PC-9 (cell line): ENCODE results near the gene TAF3.

Source experiments
- EZH2 ChIP-seq: fragments of 200-600 bp; sonication (generic); IDR thresholded peaks from 2 replicates; pipeline ENCODE4 v1.8.0; 2017; ENCODE audit warnings: antibody characterized with exemption, low read depth
- TF ChIP-seq, protein P1 (sequence below): fragments of 200-600 bp; sonication (generic); conservative IDR thresholded peaks from 2 replicates; pipeline ENCODE4 v1.6.1; 2017; ENCODE audit warnings: mixed run types, antibody characterized with exemption, mild to moderate bottlenecking, moderate library complexity

- TF ChIP-seq, protein P1, sequence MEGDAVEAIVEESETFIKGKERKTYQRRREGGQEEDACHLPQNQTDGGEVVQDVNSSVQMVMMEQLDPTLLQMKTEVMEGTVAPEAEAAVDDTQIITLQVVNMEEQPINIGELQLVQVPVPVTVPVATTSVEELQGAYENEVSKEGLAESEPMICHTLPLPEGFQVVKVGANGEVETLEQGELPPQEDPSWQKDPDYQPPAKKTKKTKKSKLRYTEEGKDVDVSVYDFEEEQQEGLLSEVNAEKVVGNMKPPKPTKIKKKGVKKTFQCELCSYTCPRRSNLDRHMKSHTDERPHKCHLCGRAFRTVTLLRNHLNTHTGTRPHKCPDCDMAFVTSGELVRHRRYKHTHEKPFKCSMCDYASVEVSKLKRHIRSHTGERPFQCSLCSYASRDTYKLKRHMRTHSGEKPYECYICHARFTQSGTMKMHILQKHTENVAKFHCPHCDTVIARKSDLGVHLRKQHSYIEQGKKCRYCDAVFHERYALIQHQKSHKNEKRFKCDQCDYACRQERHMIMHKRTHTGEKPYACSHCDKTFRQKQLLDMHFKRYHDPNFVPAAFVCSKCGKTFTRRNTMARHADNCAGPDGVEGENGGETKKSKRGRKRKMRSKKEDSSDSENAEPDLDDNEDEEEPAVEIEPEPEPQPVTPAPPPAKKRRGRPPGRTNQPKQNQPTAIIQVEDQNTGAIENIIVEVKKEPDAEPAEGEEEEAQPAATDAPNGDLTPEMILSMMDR: no peak
- TF ChIP-seq EZH2: no peak
These were observed 4.8 kb upstream of the TAF3 start for GRCh38 chr10:7813481-7813880.
